KBM-7 (cell line): ENCODE results near the gene ZMPSTE24.
"Not testable (repeated sequence)": the region's sequence is repeated elsewhere in the genome, so short reads cannot be mapped to it uniquely, and the experiment has no call there.

Source experiments
- DNase-seq: peaks from one replicate; pipeline ENCODE4 v3.0.0-alpha.2; 2015
- in situ Hi-C: fragments of 300-500 bp; cut with MboI; formaldehyde crosslinking; loops from 2 replicates; pipeline ENCODE4 v1.14.3; 2020; ENCODE audit warnings: low sequenced_read_pairs, low pct_unique_long_range_greater_than_20kb, mixed read lengths

The ZMPSTE24 gene

DNA sequence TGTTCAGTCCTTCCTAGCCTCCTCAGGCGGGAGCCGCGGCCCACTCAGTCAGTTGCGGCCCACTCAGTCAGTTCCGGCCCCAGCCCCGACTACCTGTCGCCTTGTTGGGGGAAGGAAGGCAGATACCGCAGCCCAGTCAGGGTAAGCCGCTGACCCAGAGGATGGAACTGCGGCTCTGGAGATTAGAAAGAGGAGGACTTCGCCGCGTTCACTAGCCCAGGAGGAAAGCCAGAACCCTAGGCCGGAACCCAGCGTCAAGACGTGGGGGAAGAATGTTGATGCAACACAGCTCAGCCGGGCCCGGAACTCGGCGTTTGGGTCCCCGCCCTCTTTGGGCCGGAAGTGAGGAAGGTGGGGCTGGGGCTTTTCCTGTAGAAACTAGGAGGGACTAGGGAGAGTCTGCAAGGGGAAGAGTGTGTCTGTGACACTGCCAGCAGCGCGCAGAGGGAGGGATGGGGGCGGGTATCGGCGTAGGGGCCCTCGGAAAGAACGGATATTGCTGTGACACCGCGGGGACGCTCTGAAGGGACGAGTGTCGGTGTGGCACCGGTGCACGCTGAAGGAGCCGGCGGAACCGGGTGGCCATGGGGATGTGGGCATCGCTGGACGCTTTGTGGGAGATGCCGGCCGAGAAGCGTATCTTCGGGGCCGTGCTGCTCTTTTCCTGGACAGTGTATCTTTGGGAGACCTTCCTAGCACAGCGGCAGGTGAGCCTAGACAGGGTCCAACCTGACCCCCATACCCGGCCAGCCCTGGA, at the start of gene ZMPSTE24:
TSS of gene ZMPSTE24 (plus strand) at position 549 of the 757 bp plus-strand sequence. CDS start at position 585, 36 bp downstream.
- in situ Hi-C loops = no loop called here
- DNase-seq = peak; percentile 99

DNA sequence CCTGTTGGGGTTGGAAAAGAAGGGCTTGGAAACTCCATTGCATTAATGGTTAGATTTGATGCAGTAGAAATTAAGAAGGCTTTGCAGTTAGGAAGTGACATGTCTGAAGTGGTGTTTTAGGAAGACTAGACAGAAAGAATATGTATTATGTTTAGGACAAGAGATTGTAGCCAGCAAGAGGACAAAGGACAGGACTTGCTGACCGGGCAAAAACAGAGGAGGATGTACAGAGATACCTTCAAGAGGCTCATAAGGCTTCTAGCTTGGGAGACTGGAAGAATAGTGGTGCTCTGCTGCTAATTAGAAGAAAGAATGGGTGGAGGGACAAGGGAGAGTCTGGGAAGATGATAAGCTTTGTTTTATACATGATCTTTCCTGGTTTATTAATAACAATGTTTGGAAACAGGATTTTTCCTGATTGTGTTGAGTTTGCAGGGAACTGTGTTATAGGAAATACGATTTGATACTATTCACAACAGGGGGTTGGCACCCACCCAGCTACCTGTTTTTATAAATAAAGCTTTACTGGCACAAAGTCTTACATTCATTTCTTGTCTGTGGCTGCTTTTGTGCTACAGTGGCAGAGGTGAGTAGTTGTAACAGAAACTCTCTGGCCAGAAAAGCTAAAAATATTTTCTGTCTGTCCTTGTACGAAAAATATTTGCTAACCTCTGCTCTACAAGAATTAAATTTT, 47.4 kb upstream of the ZMPSTE24 start:
- in situ Hi-C loops = no loop called here
- no peak for DNase-seq

DNA sequence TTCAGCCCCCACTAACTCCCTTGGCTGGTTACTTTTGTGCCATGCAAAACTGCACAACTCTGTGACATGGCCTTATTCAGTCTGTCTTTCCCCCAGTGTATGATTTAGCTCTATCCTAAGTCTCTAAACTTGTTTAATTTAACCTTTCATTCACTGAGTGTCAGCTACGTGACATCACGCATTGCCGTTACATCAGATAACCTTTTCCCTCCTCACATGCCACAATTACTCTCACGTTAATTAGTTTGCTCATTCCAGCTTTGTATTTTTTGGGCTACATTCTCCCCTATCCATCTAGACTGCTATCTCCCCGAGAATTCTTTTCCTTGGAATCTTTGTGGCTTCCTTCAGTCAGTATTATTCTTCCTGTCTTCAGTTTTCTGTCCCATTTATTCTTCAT, 39.7 kb upstream of the ZMPSTE24 start:
- in situ Hi-C loops = no loop called here
- no peak for DNase-seq

DNA sequence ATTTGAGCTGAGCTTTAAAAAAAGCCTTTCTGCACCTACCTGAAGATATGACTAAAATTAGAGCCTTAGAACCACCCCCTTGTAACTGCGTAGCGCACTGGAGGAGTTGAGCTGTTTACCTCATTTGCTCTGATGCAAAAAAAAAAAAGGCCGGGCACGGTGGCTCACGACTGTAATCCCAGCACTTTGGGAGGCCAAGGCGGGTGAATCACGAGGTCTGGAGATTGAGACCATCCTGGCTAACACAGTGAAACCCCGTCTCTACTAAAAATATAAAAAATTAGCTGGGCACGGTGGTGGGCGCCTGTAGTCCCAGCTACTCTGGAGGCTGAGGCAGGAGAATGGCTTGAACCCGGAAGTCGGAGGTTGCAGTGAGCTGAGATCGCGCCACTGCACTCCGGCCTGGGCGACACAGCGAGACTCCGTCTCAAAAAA, 36.5 kb upstream of the ZMPSTE24 start:
- in situ Hi-C loops, DNase-seq: not testable (repeated sequence)

DNA sequence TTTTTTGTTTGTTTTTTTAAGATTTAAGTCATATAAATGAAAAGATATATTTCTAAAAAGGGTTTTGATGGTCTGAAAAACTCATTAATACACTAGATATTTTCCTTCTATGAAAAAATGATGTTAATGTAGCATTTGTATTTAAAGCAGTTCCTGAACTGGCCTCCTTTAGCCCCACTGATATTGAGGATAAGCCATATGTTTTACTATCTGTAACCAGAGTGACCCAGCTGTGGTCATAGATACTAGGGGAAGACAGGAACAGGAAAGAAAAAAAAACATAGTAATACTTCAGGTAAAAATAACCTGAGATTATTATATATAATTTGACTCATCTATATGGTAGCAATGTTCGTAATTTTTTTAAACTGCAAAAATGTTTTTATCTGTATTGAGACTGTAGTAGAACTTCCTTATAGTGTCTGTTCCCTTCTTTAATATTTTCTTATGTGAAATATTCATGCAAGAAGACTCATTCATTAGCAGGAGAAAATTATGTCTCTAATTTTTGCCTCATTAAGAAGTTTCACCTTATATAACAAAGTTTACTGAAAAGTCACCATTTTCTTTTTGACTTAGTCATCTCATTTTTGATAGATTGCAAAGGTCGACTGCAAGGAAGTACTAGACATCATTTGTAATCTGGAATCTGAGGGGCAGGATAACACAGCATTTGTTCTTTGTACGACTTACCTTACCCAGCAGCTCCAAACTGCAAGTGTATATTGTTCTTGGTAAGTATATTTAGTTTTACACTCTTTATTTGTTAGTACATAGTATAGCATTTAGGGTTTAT, 35.9 kb upstream of the ZMPSTE24 start:
- no peak for DNase-seq
- in situ Hi-C loops = no loop called here

DNA sequence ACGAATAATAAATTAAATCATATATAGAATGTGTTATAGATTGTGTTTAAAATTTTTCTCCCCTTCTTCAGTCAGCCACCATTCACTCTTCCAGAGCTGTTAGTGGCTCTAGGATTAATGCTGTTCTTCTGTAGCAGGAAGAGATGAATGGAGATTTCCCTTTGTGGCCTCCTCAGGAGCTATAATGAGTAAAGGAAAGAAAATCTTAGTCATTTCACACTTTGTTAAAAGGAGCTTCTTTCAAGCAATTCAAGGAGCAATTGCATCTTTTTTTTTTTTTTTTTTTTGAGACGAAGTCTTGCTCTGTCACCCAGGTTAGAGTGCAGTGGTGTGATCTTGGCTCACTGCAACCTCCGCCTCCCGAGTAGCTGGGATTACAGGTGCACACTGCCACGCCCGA, 34.0 kb upstream of the ZMPSTE24 start:
- in situ Hi-C loops = no loop called here

DNA sequence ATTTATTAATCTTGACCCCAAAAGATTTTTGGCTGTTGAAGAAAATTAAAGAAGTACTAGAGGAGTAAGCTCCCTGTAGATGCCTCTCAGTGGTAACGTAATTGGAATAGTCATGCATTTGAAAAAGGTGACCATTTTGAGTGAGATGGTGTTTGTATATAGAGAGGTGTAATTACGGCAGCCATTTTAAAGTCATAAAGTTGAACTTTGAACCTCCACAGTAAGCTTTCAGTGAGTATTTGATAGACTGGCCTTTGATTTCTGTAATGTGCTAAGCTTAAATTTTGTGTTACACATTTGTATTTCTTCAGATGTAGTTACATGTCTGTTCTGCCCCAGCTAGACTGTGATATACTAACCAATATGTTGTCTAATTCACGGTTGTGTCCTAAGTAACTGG, 31.8 kb upstream of the ZMPSTE24 start:
- in situ Hi-C loops = no loop called here
- DNase-seq = no peak

More for the DNA sequence above, 34.0 kb upstream of the ZMPSTE24 start:
- DNase-seq = no peak

DNA sequence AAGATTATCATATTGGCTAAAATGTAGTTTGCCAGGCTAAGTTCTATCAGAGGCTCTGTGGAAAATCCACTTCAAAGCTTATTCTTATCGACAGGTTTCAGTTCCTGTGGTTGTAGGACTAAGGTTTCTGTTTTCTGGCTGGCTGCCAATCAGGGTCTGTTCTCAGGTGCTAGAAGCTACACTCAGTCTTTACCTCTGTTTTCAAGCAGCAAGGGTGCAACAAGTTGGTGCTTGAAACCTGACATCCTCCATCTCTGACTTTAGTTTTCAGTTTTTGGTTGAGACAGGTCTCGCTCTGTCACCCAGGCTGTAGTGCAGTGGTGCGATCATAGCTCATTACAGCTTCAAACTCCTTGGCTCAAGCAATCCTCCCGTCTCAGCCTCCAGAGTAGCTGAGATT, 25.6 kb upstream of the ZMPSTE24 start:
- in situ Hi-C loops = no loop called here
- DNase-seq = no peak

DNA sequence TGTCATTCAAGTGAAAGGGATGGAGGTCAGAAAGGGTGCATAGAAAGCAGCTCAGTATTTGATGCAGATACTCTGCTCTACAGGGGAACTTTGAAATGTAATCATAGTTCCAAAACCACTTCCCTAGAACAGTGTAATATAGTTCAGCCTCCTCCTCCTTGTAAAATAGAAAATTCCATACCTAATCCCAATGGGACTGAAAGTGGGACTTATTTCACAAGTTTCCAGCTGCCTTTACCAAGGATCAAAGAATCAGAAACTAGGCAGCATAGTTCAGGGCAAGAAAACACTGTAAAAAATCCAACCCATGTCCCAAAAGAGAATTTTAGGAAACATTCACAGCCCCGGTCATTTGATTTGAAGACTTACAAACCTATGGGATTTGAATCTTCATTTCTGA, 18.4 kb upstream of the ZMPSTE24 start:
- DNase-seq = no peak
- in situ Hi-C loops = no loop called here

DNA sequence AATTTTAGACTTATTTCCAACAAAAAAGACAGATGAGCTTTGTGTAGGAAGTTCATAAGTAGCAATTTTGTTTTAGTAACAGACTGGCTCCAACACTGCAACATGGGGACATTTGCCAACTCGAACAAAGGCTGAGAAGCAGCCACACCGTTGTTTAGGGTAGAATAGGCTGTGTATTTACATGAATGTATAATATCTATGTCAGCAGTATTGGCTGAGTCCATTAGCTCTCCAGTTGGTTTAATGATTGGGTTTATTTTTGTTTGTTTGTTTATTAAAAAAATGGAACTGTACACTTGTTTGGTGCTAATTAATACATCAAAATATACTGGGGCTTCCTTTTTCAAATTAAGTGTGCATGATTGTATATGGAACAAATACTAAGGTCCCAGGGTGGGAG, 17.6 kb upstream of the ZMPSTE24 start:
- in situ Hi-C loops = no loop called here
- no peak for DNase-seq

DNA sequence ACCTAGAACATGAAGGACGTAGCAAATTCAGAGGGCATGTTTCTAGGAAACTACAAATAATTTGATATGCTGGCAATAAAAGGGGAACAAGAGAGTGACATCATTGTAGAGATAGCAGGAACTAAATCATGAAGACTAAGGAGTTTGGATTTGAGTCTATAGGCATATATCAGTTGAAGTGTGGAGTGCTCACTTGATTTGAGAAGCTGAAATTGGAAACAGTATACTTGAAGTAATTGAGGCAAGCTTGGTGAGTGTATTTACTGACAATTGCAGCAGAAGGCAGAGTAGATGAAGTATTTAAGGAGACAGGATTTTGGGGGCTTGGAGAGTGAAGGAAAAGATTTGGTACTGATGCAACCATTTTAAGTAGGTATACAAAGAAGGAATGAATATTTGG, 16.7 kb upstream of the ZMPSTE24 start:
- DNase-seq = no peak
- in situ Hi-C loops = no loop called here

DNA sequence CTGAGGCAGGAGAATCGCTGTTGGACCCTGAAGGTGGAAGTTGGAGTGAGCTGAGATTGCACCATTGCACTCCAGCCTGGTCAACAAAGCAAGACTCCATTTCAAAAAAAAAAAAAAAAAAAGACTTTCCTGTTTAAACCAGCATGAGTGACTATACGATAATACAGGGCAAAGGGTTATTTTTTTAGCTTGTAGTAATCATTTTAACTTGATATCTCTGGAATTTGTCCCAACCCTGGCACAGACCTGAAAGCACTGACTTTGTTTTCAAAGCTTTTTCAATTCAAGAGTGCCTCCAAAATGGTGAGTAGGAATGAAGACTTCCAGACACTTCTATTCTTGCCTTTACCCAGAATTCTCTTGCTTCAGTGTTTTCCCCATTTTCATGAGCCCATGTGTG, 14.7 kb upstream of the ZMPSTE24 start:
- no peak for DNase-seq
- in situ Hi-C loops = no loop called here

DNA sequence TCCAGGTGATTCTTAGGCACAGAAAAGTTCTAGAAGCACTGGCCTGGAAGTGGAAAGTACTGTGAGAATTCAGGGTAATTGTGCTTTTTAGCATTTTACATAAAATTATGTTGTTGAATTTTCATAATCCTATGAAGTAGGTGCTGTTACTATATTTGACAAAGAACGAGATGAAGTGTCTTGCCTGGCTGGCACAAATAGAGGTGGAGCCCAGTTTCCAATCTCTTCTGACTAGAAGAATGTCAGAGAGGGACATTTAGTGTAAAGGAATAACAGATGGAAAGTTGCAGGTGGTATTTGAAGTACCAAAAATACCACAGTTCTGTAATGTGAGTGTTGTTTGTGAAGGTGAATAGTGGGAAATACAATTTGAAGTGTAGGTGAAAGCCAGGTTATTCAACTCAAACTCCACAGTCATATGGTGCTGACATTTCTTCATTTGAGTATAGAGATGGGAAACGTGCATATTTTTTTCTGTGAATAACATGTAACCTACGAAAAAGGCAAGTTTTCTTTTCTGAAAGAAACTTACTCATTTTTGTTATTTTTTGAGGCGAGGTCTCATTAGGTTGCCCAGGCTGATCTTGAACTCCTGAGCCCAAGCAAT, 13.8 kb upstream of the ZMPSTE24 start:
- in situ Hi-C loops = no loop called here

DNA sequence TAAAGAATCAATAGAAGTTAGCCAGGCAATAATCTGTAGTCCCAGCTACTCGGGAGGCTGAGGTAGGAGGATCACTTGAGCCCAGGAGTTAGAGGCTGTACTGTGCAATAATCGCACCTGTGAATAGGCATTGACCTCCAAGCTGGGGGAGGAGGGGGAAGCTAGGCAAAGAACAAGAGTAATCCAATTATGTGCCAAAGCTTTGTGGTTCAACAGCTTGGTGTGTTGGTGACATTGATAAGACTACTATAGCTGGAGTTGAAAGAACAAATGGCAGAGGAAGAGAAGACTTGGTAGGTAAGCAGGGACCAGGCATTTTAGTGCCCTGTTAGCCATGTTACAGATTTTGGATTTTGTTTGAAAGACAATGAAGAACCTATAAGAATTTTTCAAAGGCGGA, 12.3 kb upstream of the ZMPSTE24 start:
- no peak for DNase-seq
- in situ Hi-C loops = no loop called here

More for the DNA sequence above, 13.8 kb upstream of the ZMPSTE24 start:
- no peak for DNase-seq

DNA sequence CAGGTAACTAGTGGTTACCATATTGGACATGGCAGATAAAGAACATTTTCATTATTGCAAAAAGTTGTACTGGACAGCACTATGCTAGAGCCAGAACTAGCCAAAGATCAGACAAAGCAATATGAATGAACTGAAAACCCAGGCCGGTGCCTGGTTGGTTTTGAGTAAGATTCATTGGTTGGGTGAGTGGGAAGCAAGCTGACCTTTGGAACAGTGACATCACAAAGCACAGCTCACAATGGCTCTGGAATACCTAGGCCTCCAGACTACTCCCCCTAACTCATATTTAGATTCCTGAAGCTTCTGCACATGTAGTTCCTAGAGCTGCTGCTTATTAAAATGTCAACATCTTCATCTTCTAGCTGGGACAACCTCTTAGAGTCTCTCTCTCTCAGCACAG, 10.4 kb upstream of the ZMPSTE24 start, which contains the start of gene TMCO2:
TSS of gene TMCO2 (plus strand) at position 283 of the 400 bp plus-strand sequence. CDS start at position 340, 57 bp downstream.
- in situ Hi-C loops = no loop called here
- DNase-seq = no peak

DNA sequence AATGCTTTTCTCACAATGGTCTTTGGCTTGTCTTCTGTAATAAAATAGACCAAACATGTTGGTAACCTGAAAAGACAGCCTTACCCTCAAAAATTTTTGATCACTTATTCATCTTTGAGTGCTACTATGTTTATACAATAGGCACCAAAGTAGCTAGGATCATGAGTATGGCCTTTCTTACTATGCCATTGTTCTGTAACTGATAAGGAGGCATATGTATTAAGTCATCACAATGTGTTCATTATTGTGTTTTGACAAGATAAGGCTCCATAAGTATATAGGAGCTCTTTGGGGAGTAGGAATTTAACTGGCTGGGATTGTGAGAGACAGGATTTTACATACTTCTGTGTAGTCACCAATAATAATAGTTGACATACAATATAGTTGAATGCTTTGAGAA, 9.6 kb upstream of the ZMPSTE24 start:
- DNase-seq = no peak
- in situ Hi-C loops = no loop called here

DNA sequence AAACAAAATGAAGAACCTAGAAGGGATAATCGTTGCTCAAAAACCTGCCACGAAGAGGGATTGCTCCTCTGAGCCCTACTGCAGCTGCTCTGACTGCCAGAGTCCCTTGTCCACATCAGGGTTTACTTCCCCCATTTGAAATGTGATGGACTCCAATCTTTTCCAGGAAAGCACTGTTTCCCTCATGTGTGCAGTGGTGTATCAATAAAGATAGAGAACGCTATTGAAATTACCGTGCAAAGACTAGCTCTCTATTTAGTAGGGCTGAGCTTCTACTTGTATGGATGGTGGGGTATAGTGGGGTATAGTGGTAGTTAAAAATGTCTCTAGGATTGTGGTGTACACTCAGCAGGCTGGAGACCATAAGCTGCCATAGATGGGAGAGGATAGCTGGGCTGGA, 6.6 kb upstream of the ZMPSTE24 start:
- in situ Hi-C loops = no loop called here

DNA sequence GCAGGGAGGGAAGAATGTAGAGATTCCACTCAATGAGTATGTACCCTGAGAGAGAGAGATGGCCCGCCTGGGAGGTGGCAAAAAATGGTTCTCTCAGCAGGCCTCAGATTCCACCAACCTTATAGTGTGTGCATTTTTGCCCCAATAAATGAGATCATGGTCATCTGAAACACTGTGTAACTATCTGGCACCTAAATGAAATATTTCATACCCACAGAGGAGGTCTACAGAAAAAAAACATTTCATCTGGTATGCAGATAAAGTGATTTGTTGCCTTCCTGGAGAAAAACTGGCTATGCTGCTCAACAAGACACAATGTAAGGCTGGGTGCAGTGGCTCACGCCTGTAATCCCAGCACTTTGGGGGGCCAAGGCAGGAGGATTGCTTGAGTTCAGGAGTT, 5.4 kb upstream of the ZMPSTE24 start:
- in situ Hi-C loops = no loop called here
- DNase-seq = no peak

More for the DNA sequence above, 6.6 kb upstream of the ZMPSTE24 start:
- DNase-seq = no peak

DNA sequence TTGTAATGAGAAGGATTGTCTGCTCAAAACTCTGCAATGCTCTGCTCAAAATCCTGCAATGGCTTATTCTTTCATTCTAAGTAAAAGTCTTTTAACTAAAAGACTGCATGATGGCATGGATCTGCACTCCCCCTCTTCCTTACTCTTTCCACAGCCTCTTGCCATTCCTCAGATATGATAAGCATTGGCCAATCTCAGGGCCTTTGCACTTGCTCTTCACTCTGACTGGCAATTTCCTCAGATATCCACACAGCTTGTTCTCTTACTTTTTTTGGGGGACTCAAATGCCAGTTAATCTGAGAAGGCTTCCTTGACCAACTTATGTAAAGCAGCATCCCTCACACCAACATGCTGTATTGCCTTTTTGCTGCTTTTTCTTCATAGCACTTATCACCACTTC, 2.8 kb upstream of the ZMPSTE24 start:
- no peak for DNase-seq
- in situ Hi-C loops = no loop called here
